HepG2 (cell line): ENCODE measurements around the gene GTF2H1. TPM values are rescaled to one million over a fixed set of nuclear protein-coding genes. Genes with fewer than 3 reads are reported as not detected.

Source experiments
- AKAP8 ChIP-seq: sonication (generic); formaldehyde crosslinking; IDR thresholded peaks from 2 replicates; pipeline ENCODE4 v1.5.1; 2020; ENCODE audit warnings: mild to moderate bottlenecking, missing genetic modification reagents
- AKNA ChIP-seq: sonication (generic); formaldehyde crosslinking; IDR thresholded peaks from 2 replicates; pipeline ENCODE4 v1.4.0; 2020; ENCODE audit warnings: missing genetic modification reagents, borderline replicate concordance
- HNRNPLL ChIP-seq: fragments of 200-400 bp; formaldehyde crosslinking; IDR thresholded peaks from 2 replicates; pipeline ENCODE4 v1.6.1; 2017; ENCODE audit warnings: mild to moderate bottlenecking, low read depth, low read length; ENCODE audit not compliant: poor library complexity, severe bottlenecking
- KDM1A ChIP-seq: IDR thresholded peaks from 2 replicates; pipeline ENCODE4 v1.6.1; 2016; ENCODE audit warnings: missing compliant biosample characterization
- KDM5A ChIP-seq: fragments of 200-600 bp; sonication (generic); IDR thresholded peaks from 2 replicates; pipeline ENCODE4 v1.7.0; 2018; ENCODE audit warnings: antibody characterized with exemption, mild to moderate bottlenecking, low read length, borderline replicate concordance
- MIER2 ChIP-seq: IDR thresholded peaks from 2 replicates; pipeline ENCODE4 v1.6.1; 2016; ENCODE audit warnings: missing biosample characterization, missing genetic modification reagents
- NR3C1 ChIP-seq: sonication (generic); formaldehyde crosslinking; IDR thresholded peaks from 2 replicates; pipeline ENCODE4 v1.4.0; 2020; ENCODE audit warnings: missing genetic modification reagents
- POLR2A ChIP-seq, 2 experiments: IDR thresholded peaks; 2 replicates each; pipeline ENCODE4 v1.6.1; 2011; ENCODE audit warnings: low read depth in 2 of 2, low read length in 2 of 2, mild to moderate bottlenecking in 1 of 2, moderate library complexity in 1 of 2; ENCODE audit not compliant: insufficient read depth in 1 of 2
- POLR2AphosphoS2 ChIP-seq: IDR thresholded peaks from 2 replicates; pipeline ENCODE4 v1.6.1; 2011; ENCODE audit warnings: low read depth, low read length, improper control_type of control experiment
- RAD21 ChIP-seq: fragments of 450-650 bp; formaldehyde crosslinking; IDR thresholded peaks from 2 replicates; pipeline ENCODE4 v1.5.0; 2020; ENCODE audit warnings: mild to moderate bottlenecking
- RAD51 ChIP-seq: fragments of 450-650 bp; IDR thresholded peaks from 2 replicates; pipeline ENCODE4 v1.6.1; 2016; ENCODE audit warnings: borderline replicate concordance
- RFX5 ChIP-seq: IDR thresholded peaks from 2 replicates; pipeline ENCODE4 v1.6.1; 2011; ENCODE audit warnings: low read depth, low read length, improper control_type of control experiment
- RXRB ChIP-seq: IDR thresholded peaks from 2 replicates; pipeline ENCODE4 v1.6.1; 2016; ENCODE audit warnings: borderline replicate concordance, missing genetic modification reagents, missing compliant biosample characterization
- SMAD9 ChIP-seq: sonication (generic); formaldehyde crosslinking; IDR thresholded peaks from 2 replicates; pipeline ENCODE4 v1.5.1; 2020; ENCODE audit warnings: mild to moderate bottlenecking, missing genetic modification reagents
- SMYD3 ChIP-seq: sonication (generic); formaldehyde crosslinking; IDR thresholded peaks from 2 replicates; pipeline ENCODE4 v1.8.1; 2023; ENCODE audit warnings: mild to moderate bottlenecking, missing genetic modification reagents
- SNAPC5 ChIP-seq: sonication (generic); formaldehyde crosslinking; IDR thresholded peaks from 2 replicates; pipeline ENCODE4 v1.8.1; 2023; ENCODE audit warnings: mild to moderate bottlenecking, missing genetic modification reagents, borderline replicate concordance
- ZBTB34 ChIP-seq: sonication (generic); formaldehyde crosslinking; IDR thresholded peaks from 2 replicates; pipeline ENCODE4 v1.8.0; 2022; ENCODE audit warnings: mild to moderate bottlenecking, missing genetic modification reagents
- ZBTB38 ChIP-seq: sonication (generic); formaldehyde crosslinking; IDR thresholded peaks from 2 replicates; pipeline ENCODE4 v1.5.1; 2020; ENCODE audit warnings: mild to moderate bottlenecking, missing genetic modification reagents
- ZNF143 ChIP-seq: sonication (generic); formaldehyde crosslinking; IDR thresholded peaks from 2 replicates; pipeline ENCODE4 v1.4.0; 2020; ENCODE audit warnings: missing genetic modification reagents
- ZNF501 ChIP-seq: sonication (generic); formaldehyde crosslinking; IDR thresholded peaks from 2 replicates; pipeline ENCODE4 v1.5.1; 2020; ENCODE audit warnings: mild to moderate bottlenecking, moderate library complexity, missing genetic modification reagents
- ZNF564 ChIP-seq: sonication (generic); formaldehyde crosslinking; IDR thresholded peaks from 2 replicates; pipeline ENCODE4 v1.8.1; 2023; ENCODE audit warnings: mild to moderate bottlenecking, missing genetic modification reagents
- ZNF607 ChIP-seq: sonication (generic); formaldehyde crosslinking; IDR thresholded peaks from 2 replicates; pipeline ENCODE4 v1.5.1; 2020; ENCODE audit warnings: missing genetic modification reagents, mild to moderate bottlenecking, borderline replicate concordance
- ZNF629 ChIP-seq: sonication (generic); formaldehyde crosslinking; conservative IDR thresholded peaks from 2 replicates; pipeline ENCODE4 v1.5.0; 2020; ENCODE audit warnings: missing genetic modification reagents
- ZNF784 ChIP-seq: sonication (generic); formaldehyde crosslinking; IDR thresholded peaks from 2 replicates; pipeline ENCODE4 v1.5.1; 2020; ENCODE audit warnings: missing genetic modification reagents, mild to moderate bottlenecking, borderline replicate concordance
- polyA plus RNA-seq, 8 experiments: library from polyadenylated mRNA; depleted of rRNA in 3 of 8; stranded (reverse) in 7 of 8; unstranded in 1 of 8; fragments of >200 nt; fragmentation: Illumina TruSeq in 4 of 8; extraction: Trizol in 4 of 8; gene quantifications; 2 replicates each; pipeline versions ENCODE4 v1.2.1 to v1.2.3, GENCODE V29; 2011 to 2016; ENCODE audit warnings: low read depth in 4 of 8, missing spikeins in 1 of 8, mixed read lengths in 1 of 8; ENCODE audit not compliant: insufficient read depth in 1 of 8
- total RNA-seq, 5 experiments: library from RNA; depleted of rRNA; stranded (reverse); fragments of >200 nt; fragmentation: Illumina TruSeq; extraction: Trizol; gene quantifications; 2 replicates each; pipeline ENCODE4 v1.2.3, GENCODE V29; 2016; ENCODE audit warnings: low read depth in 1 of 5

The GTF2H1 gene
- total and polyA plus RNA-seq, 2 of the 13 experiments (the other 11 are each of a cell fraction or from before 2014, with no cell fraction given): 15.7 to 51.4 TPM

GRCh38 chr11:18408558-18409291 is 86.4 kb downstream of the GTF2H1 start (continued):
- TF ChIP-seq ZBTB34 (CRISPR knock-in tag): peak; percentile 37; the same call in 1 of the 2 replicates
- no peak for TF ChIP-seq NR3C1 (CRISPR knock-in tag)
- TF ChIP-seq RFX5: no peak
- TF ChIP-seq ZNF143 (CRISPR knock-in tag): no peak
- no peak for TF ChIP-seq RAD51
- no peak for TF ChIP-seq ZNF784 (CRISPR knock-in tag)
- TF ChIP-seq ZBTB38 (CRISPR knock-in tag): 0 out of 2 replicates have a peak, but pooled peaks have one; percentile 56
- no peak for TF ChIP-seq AKNA
- TF ChIP-seq ZNF607: peak; percentile 30; the same call in 1 of the 2 replicates
- TF ChIP-seq RAD21 (CRISPR knock-in tag): no peak
- 0 out of 2 replicates have a peak, but pooled peaks have one; percentile 18 for TF ChIP-seq MIER2 (CRISPR knock-in tag)
- TF ChIP-seq ZNF629 (CRISPR knock-in tag): no peak
- TF ChIP-seq SNAPC5 (CRISPR knock-in tag): no peak
- no peak for TF ChIP-seq SMAD9
- TF ChIP-seq KDM1A (CRISPR knock-in tag): no peak
- TF ChIP-seq ZNF564: 0 out of 2 replicates have a peak, but pooled peaks have one; percentile 2
- no peak for TF ChIP-seq KDM5A
- TF ChIP-seq POLR2A (IDR thresholded peaks at IDR 0.05; ENCODE audit: insufficient read depth in 1 of 2, low read depth in 2 of 2, low read length in 2 of 2): peak; percentile 50 to 70
- peak; percentile 78 for TF ChIP-seq ZNF501
- no peak for TF ChIP-seq HNRNPLL
- TF ChIP-seq RXRB (CRISPR knock-in tag): no peak
- peak; percentile 95 for TF ChIP-seq AKAP8 (CRISPR knock-in tag)
- peak; percentile 90 for TF ChIP-seq POLR2AphosphoS2
- no peak for TF ChIP-seq SMYD3 (CRISPR knock-in tag)
